IPS-18c (cell line): Measurements from ENCODE around the gene SNX4.

Experiments
- H3K4me3 ChIP-seq: 2 replicates; pipeline ENCODE4 v1.7.0; 2013; ENCODE audit warnings: low read depth, mild to moderate bottlenecking, low read length, moderate library complexity; ENCODE audit not compliant: insufficient read depth
- H3K9me3 ChIP-seq: one replicate; pipeline ENCODE4 v1.6.1; 2013; ENCODE audit warnings: mild to moderate bottlenecking, low read length, moderate library complexity; ENCODE audit not compliant: control insufficient read depth, insufficient read depth

SNX4 gene

GRCh38 chr3:125479091-125479490 is 40.9 kb downstream of the SNX4 start:
- H3K9me3 ChIP-seq, result no peaks in the 10 kb centered on the region
- no peak overlapping the region for H3K4me3 ChIP-seq

GRCh38 chr3:125478326-125478725 is 41.7 kb downstream of the SNX4 start:
- H3K9me3 ChIP-seq, result no peaks in the 10 kb centered on the region
- H3K4me3 ChIP-seq, result no peak overlapping the region

GRCh38 chr3:125477701-125478100 is 42.3 kb downstream of the SNX4 start:
- no peak overlapping the region for H3K4me3 ChIP-seq
- no peaks in the 10 kb centered on the region for H3K9me3 ChIP-seq

GRCh38 chr3:125470671-125471070 is 49.3 kb downstream of the SNX4 start:
- H3K9me3 ChIP-seq, result peaks cover 2% of the 10 kb centered on the region
- no peak overlapping the region for H3K4me3 ChIP-seq

- H3K9me3 ChIP-seq, result peaks cover 2% of the 10 kb centered on the region
These were observed 57.2 kb downstream of the SNX4 start for GRCh38 chr3:125462722-125463299.

GRCh38 chr3:125461896-125462295 is 58.1 kb downstream of the SNX4 start:
- no peak overlapping the region for H3K4me3 ChIP-seq
- H3K9me3 ChIP-seq, result peaks cover under 1% of the 10 kb centered on the region

More at GRCh38 chr3:125462722-125463299, 57.2 kb downstream of the SNX4 start:
- no peak overlapping the region for H3K4me3 ChIP-seq

- no peak overlapping the region for H3K4me3 ChIP-seq
These were observed 59.8 kb downstream of the SNX4 start for GRCh38 chr3:125460233-125460632.

GRCh38 chr3:125443923-125444322 is 76.1 kb downstream of the SNX4 start:
- no peak overlapping the region for H3K4me3 ChIP-seq

More at GRCh38 chr3:125460233-125460632, 59.8 kb downstream of the SNX4 start:
- H3K9me3 ChIP-seq, result no peaks in the 10 kb centered on the region

GRCh38 chr3:125442506-125442905 is 77.5 kb downstream of the SNX4 start:
- Histone ChIP-seq H3K4me3 (no peak overlapping the region), H3K9me3 (peaks cover 3% of the 10 kb centered on the region)

More at GRCh38 chr3:125443923-125444322, 76.1 kb downstream of the SNX4 start:
- peaks cover 3% of the 10 kb centered on the region for H3K9me3 ChIP-seq

- peaks cover 3% of the 10 kb centered on the region for H3K9me3 ChIP-seq
- H3K4me3 ChIP-seq, result no peak overlapping the region
These were observed 79.0 kb downstream of the SNX4 start for GRCh38 chr3:125440970-125441369.

- H3K4me3 ChIP-seq, result no peak overlapping the region
- peaks cover 3% of the 10 kb centered on the region for H3K9me3 ChIP-seq
These were observed 79.4 kb downstream of the SNX4 start for GRCh38 chr3:125440559-125440955.

- Histone ChIP-seq H3K4me3 (no peak overlapping the region), H3K9me3 (peaks cover 3% of the 10 kb centered on the region)
These were observed 82.2 kb downstream of the SNX4 start for GRCh38 chr3:125437631-125438435.

- H3K4me3 ChIP-seq, result no peak overlapping the region
- H3K9me3 ChIP-seq, result peaks cover 3% of the 10 kb centered on the region
These were observed 83.1 kb downstream of the SNX4 start for GRCh38 chr3:125436921-125437320.

GRCh38 chr3:125435231-125435630 is 84.8 kb downstream of the SNX4 start:
- no peak overlapping the region for H3K4me3 ChIP-seq
- no peaks in the 10 kb centered on the region for H3K9me3 ChIP-seq

- Histone ChIP-seq H3K4me3 (no peak overlapping the region), H3K9me3 (no peaks in the 10 kb centered on the region)
These were observed 85.4 kb downstream of the SNX4 start for GRCh38 chr3:125434582-125435011.

- Histone ChIP-seq H3K4me3 (no peak overlapping the region), H3K9me3 (no peaks in the 10 kb centered on the region)
These were observed 86.4 kb downstream of the SNX4 start for GRCh38 chr3:125433611-125434041.

GRCh38 chr3:125433091-125433534 is 86.9 kb downstream of the SNX4 start:
- Histone ChIP-seq H3K9me3 (no peaks in the 10 kb centered on the region), H3K4me3 (no peak overlapping the region)
